ENCODE data around the gene LGI4.

Gene LGI4

GRCh38 chr19:35083691-35084508 lies 51.0 kb downstream of the LGI4 start:
- no peak for DNase-seq

DNA sequence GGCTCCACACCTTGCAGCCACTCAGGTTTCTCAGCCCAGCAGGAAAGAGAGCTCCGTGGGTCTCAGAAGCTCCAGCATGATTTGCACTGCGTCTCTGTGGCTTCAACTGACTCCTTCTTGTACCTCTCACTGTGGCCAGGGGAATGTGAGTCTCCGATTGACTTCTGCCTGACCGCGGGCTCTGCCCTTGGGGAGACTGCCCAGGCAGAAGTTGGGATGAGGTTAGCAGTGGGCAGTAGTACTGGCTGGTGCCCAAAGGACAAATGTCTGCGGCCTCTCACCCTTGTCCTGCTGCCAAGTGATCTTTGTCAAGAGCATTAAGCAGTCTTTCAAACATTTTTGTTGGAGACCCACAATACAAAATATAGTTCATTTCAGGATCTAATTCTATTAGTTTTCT lies 53.7 kb downstream of the LGI4 start:
- DNase-seq: no peak

DNA sequence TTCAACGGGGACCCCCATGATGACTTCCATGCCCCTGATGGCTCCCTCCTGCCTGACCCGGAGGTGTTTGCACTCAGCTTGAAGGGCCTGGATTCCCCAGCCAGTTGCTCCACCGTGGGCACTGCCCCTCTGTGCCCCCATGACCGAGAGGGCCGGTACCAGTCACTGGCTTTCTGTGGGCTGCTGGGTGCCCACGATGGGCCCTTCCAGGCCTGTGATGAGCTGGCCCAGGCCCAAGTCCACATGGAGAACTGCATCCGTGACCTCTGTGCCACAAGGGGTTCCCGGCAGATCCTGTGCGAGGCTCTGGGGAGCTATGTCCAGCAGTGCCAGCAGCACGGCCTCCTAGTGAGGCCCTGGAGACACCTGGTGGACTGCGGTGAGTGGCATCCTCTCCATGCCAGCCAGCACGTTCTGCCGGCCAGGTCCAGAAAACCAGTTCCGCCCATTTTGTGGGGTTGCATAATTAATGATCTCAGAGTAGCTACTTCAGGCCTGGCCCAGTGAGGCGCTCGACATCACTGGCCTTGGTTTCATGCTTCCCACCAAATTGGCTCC lies 54.2 kb downstream of the LGI4 start:
- no peak for DNase-seq

GRCh38 chr19:35079826-35080225 lies 55.0 kb downstream of the LGI4 start:
- DNase-seq: no peak

DNA sequence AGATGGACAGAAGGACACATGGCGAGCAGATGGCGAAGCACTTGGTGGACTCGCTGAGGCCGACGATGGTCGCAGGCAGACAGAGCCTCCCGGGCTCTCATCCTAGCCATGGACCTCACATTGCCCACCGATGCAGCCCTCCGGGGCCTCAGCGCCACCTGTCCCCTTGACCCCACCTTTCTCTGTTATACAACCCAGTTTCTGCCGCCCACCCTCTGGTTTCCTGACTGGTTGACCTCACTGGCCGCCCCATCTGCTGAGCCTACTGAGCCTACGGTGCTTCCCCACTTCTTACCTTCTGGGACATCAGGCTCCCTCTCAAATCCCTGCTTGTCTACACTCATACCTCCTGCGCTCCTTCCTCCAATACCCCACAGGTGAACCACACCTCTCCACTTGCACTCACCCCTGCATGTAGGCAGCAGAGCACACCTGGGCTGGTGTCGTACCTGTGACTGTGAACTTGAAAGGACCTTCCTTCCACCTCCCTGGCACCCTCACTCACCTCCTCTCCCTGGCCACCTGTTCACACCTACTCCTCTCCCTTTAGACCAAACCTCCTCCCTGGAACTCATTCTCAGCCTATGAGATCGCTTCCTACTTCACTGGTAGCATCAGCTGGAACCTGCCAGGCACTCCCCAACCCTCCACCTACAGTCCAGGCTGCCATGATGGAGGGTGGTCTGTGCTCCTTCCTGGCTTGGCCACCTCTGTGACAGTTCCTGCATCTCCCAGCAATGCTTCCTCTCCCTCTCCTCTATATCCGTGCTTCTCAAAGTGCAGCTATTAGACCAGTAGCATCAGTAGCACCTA lies 57.2 kb downstream of the LGI4 start:
- DNase-seq: no peak

- DNase-seq: no peak
Measured at GRCh38 chr19:35076657-35077056, 58.2 kb downstream of the LGI4 start.

- no peak for DNase-seq
Measured at GRCh38 chr19:35076026-35076370, 58.9 kb downstream of the LGI4 start.

DNA sequence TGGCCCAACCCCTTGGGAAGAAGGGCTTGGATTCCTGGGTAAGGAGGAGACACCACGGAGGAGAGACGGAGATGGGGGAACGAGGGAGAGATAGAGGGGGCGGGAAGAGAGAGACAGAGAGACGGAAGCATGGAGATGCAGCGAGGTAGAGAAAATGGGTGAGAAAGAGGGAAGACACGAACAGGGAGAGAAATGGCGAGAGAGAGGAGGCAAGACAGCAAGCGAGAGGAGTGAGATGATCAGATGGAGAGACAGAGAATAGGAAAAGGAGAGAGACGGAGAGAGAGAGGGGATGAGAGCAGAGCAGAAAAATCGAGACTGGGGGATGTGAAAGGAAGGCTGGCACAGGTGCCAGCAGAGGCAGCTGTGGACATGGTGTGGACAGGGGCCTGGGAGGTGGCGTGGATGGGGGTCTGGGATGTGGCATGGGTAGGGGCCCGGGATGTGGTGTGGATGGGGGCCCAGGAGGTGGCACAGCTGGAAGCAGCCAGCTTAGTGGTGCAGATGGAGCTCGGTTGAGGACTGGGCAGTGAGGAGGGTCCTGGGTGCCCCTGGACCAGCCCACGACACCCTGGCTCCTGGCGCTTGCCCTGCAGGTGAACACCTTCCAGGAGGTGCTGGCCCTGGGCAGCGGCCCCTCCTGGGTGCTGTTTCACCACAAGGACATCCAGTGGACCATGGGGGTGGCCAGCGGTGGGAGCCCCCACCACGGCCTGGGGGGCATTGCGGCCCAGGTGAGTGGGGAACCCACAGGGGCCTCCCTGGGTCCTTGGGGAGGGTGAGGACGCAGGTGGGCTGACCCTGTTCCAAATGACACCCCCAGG lies 59.4 kb downstream of the LGI4 start:
- DNase-seq: no peak

All from fibroblast of skin of right quadriceps (primary cell).